Measurements from ENCODE around the gene PRSS1.

DNA sequence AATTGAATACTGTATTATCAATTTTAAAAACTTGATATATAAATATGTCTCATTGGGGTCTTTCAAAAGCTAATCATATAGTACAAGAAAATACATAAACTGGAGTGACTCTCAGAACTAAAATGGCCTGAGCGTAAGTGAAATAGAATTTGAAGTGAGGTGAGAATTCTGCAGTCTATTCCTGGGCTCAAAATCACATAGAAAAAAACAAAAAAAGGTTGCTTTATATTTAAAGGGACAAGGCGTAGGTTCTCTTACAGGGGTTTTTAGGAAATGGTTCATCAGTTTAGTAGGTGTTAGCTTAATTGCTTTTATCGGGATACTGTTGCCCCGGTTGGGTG, 36.7 kb upstream of the PRSS1 start:
- TF ChIP-seq, protein P1, sequence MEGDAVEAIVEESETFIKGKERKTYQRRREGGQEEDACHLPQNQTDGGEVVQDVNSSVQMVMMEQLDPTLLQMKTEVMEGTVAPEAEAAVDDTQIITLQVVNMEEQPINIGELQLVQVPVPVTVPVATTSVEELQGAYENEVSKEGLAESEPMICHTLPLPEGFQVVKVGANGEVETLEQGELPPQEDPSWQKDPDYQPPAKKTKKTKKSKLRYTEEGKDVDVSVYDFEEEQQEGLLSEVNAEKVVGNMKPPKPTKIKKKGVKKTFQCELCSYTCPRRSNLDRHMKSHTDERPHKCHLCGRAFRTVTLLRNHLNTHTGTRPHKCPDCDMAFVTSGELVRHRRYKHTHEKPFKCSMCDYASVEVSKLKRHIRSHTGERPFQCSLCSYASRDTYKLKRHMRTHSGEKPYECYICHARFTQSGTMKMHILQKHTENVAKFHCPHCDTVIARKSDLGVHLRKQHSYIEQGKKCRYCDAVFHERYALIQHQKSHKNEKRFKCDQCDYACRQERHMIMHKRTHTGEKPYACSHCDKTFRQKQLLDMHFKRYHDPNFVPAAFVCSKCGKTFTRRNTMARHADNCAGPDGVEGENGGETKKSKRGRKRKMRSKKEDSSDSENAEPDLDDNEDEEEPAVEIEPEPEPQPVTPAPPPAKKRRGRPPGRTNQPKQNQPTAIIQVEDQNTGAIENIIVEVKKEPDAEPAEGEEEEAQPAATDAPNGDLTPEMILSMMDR (IDR thresholded peaks at IDR 0.05) = no peak
- TF ChIP-seq EP300 (IDR thresholded peaks at IDR 0.05) = no peak

All from tibial nerve (tissue), 4 donors.